Lower leg skin (tissue), 3 donors: Measurements from ENCODE around the gene MTOR.

ENCODE experiments used
- CTCF ChIP-seq, 3 donors: fragments of 450-650 bp; IDR thresholded peaks; one replicate each; pipeline ENCODE4 v1.5.1; 2016; ENCODE audit warnings: antibody characterized with exemption in 3 of 3, mild to moderate bottlenecking in 3 of 3, moderate library complexity in 2 of 3
- POLR2A ChIP-seq, 2 donors: fragments of 450-650 bp; IDR thresholded peaks; one replicate each; pipeline ENCODE4 v1.6.1; 2016 to 2017; ENCODE audit warnings: antibody characterized with exemption in 2 of 2, mild to moderate bottlenecking in 1 of 2, moderate library complexity in 1 of 2

- TF ChIP-seq CTCF (IDR thresholded peaks at IDR 0.05) (no peak), POLR2A (IDR thresholded peaks at IDR 0.05) (no peak)
Measured at GRCh38 chr1:11237356-11237755, 25.0 kb downstream of the MTOR start.
